Measurements from ENCODE around the gene CEBPE. TPM values are rescaled to one million over a fixed set of nuclear protein-coding genes. Genes with fewer than 3 reads are reported as not detected.

CEBPE gene
- polyA plus RNA-seq, 1 donor from 2014 or later, result not detected

GRCh38 chr14:23091294-23092225 lies 27.5 kb downstream of the CEBPE start:
- Histone ChIP-seq H3K9me3 (ENCODE audit: low read length) (no peaks in the 10 kb centered on the region), H3K4me2 (ENCODE audit: low read length) (no peak overlapping the region), H4K20me1 (ENCODE audit: insufficient read depth) (no peaks in the 10 kb centered on the region), H3K79me2 (replicated peaks; ENCODE audit: insufficient read depth, low read length) (peaks cover 36% of the 10 kb centered on the region), H3K36me3 (ENCODE audit: insufficient read depth, low read length) (no peaks in the 10 kb centered on the region), H3K9ac (ENCODE audit: low read length) (no peak overlapping the region), H3K9me2 (ENCODE audit: insufficient read depth, low read length) (no peaks in the 10 kb centered on the region), H2AFZ (ENCODE audit: low read depth, low read length) (no peak overlapping the region), H3K4me3 (ENCODE audit: low read length) (no peak overlapping the region), H3F3A (ENCODE audit: insufficient read depth, low read length, poor library complexity, severe bottlenecking) (no peaks in the 10 kb centered on the region), H3K27me3 (ENCODE audit: insufficient read depth, low read depth, low read length) (no peaks in the 10 kb centered on the region), H3K27ac (ENCODE audit: low read length) (no peak overlapping the region)
- TF ChIP-seq RAD21 (conservative IDR thresholded peaks at IDR 0.05) (no peak), MXI1 (conservative IDR thresholded peaks at IDR 0.05; ENCODE audit: poor library complexity, severe bottlenecking) (no peak), SMC3 (conservative IDR thresholded peaks at IDR 0.05; ENCODE audit: poor library complexity) (no peak), POLR2AphosphoS5 (IDR thresholded peaks at IDR 0.05) (no peak), TAF1 (IDR thresholded peaks at IDR 0.05; ENCODE audit: low read depth) (no peak), EP300 (conservative IDR thresholded peaks at IDR 0.05; ENCODE audit: poor library complexity, severe bottlenecking) (no peak), EZH2 (IDR thresholded peaks at IDR 0.05; ENCODE audit: borderline replicate concordance, insufficient read depth, low read length, poor library complexity, severe bottlenecking) (no peak), REST (IDR thresholded peaks at IDR 0.05; ENCODE audit: borderline replicate concordance) (no peak)

DNA sequence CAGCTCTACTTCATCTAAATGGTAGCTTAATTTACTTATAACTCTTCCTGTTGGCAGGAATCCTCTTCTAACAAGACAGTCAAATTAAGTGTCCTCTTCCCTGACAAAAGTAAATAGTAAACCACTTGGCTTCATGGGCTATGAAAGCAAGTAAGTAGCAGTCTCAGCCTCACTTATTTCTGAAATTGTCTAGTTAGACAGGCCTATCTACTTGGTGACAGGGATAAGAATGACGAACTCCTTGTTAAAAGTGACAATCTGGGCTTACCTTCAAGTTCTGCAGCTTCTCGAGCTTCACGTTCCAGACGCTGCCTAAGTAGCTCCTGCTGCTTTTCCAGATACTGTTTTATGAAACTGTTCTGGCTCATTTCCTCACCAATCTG lies 28.8 kb downstream of the CEBPE start:
- Histone ChIP-seq H3K27me3 (ENCODE audit: insufficient read depth, low read depth, low read length) (no peaks in the 10 kb centered on the region), H3K79me2 (replicated peaks; ENCODE audit: insufficient read depth, low read length) (peaks cover 27% of the 10 kb centered on the region), H3K4me3 (ENCODE audit: low read length) (no peak overlapping the region), H3K27ac (ENCODE audit: low read length) (no peak overlapping the region), H3K9me3 (ENCODE audit: low read length) (no peaks in the 10 kb centered on the region), H3K36me3 (ENCODE audit: insufficient read depth, low read length) (no peaks in the 10 kb centered on the region), H3K4me2 (ENCODE audit: low read length) (no peak overlapping the region), H2AFZ (ENCODE audit: low read depth, low read length) (no peak overlapping the region), H3F3A (ENCODE audit: insufficient read depth, low read length, poor library complexity, severe bottlenecking) (no peaks in the 10 kb centered on the region), H3K9ac (ENCODE audit: low read length) (no peak overlapping the region), H3K9me2 (ENCODE audit: insufficient read depth, low read length) (no peaks in the 10 kb centered on the region), H4K20me1 (ENCODE audit: insufficient read depth) (no peaks in the 10 kb centered on the region)
- TF ChIP-seq EZH2 (IDR thresholded peaks at IDR 0.05; ENCODE audit: borderline replicate concordance, insufficient read depth, low read length, poor library complexity, severe bottlenecking) (no peak), EP300 (conservative IDR thresholded peaks at IDR 0.05; ENCODE audit: poor library complexity, severe bottlenecking) (no peak), TAF1 (IDR thresholded peaks at IDR 0.05; ENCODE audit: low read depth) (no peak), SMC3 (conservative IDR thresholded peaks at IDR 0.05; ENCODE audit: poor library complexity) (no peak), MXI1 (conservative IDR thresholded peaks at IDR 0.05; ENCODE audit: poor library complexity, severe bottlenecking) (no peak), RAD21 (conservative IDR thresholded peaks at IDR 0.05) (no peak), REST (IDR thresholded peaks at IDR 0.05; ENCODE audit: borderline replicate concordance) (no peak), POLR2AphosphoS5 (IDR thresholded peaks at IDR 0.05) (no peak)
- TF ChIP-seq, protein P1, sequence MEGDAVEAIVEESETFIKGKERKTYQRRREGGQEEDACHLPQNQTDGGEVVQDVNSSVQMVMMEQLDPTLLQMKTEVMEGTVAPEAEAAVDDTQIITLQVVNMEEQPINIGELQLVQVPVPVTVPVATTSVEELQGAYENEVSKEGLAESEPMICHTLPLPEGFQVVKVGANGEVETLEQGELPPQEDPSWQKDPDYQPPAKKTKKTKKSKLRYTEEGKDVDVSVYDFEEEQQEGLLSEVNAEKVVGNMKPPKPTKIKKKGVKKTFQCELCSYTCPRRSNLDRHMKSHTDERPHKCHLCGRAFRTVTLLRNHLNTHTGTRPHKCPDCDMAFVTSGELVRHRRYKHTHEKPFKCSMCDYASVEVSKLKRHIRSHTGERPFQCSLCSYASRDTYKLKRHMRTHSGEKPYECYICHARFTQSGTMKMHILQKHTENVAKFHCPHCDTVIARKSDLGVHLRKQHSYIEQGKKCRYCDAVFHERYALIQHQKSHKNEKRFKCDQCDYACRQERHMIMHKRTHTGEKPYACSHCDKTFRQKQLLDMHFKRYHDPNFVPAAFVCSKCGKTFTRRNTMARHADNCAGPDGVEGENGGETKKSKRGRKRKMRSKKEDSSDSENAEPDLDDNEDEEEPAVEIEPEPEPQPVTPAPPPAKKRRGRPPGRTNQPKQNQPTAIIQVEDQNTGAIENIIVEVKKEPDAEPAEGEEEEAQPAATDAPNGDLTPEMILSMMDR (IDR thresholded peaks at IDR 0.05; ENCODE audit: poor library complexity, severe bottlenecking), result no peak
